Vagina (tissue), 2 donors: ENCODE measurements around the gene BNIP1. TPM values are rescaled to one million over a fixed set of nuclear protein-coding genes. Genes with fewer than 3 reads are reported as not detected.

Source experiments
- DNase-seq, 2 donors: peaks; one replicate each; pipeline ENCODE4 v3.0.0-alpha.2; 2017; ENCODE audit errors: extremely low spot score in 2 of 2
- H3K27ac ChIP-seq: fragments of 200-600 bp; sonication (generic); one replicate; pipeline ENCODE4 v1.5.1; 2019
- H3K27me3 ChIP-seq: fragments of 200-600 bp; sonication (generic); one replicate; pipeline ENCODE4 v1.5.1; 2019
- H3K36me3 ChIP-seq, 2 donors: fragments of 200-600 bp; sonication (generic); one replicate each; pipeline ENCODE4 v1.5.1; 2017 to 2019
- H3K4me1 ChIP-seq: fragments of 200-600 bp; sonication (generic); one replicate; pipeline ENCODE4 v1.5.1; 2019
- H3K4me3 ChIP-seq, 2 donors: fragments of 200-600 bp; sonication (generic); 1 replicate in 1 of 2; 2 replicates in 1 of 2; pipeline ENCODE4 v1.5.1; 2016 to 2019
- H3K9me3 ChIP-seq: fragments of 200-600 bp; sonication (generic); one replicate; pipeline ENCODE4 v1.5.1; 2019
- POLR2A ChIP-seq, 2 donors: fragments of 450-650 bp; IDR thresholded peaks; one replicate each; pipeline ENCODE4 v1.6.1; 2017; ENCODE audit warnings: antibody characterized with exemption in 2 of 2, mild to moderate bottlenecking in 2 of 2, moderate library complexity in 2 of 2
- POLR2AphosphoS5 ChIP-seq, 2 donors: sonication (generic); formaldehyde crosslinking; IDR thresholded peaks; one replicate each; pipeline ENCODE4 v1.9.0; 2017; ENCODE audit warnings: antibody characterized with exemption in 2 of 2, mild to moderate bottlenecking in 2 of 2, low read depth in 1 of 2; ENCODE audit not compliant: insufficient read depth in 1 of 2
- intact Hi-C: fragments of 100-400 bp; cut with DNase I; formaldehyde crosslinking; loops from one replicate; pipeline ENCODE4 v1.15.1; 2023
- total RNA-seq: library from RNA; depleted of rRNA; stranded (reverse); fragments of >200 nt; gene quantifications from one replicate; pipeline ENCODE4 v1.2.3, GENCODE V29; 2016
- TF ChIP-seq, protein P1 (sequence below), 3 experiments: fragments of 450-650 bp in 2 of 3; fragments of 200-600 bp in 1 of 3; sonication (generic) in 1 of 3; IDR thresholded peaks; one replicate each; pipeline ENCODE4 v1.5.1; 2017 to 2019; ENCODE audit warnings: antibody characterized with exemption in 3 of 3, mild to moderate bottlenecking in 2 of 3, moderate library complexity in 2 of 3

The BNIP1 gene, protein sequence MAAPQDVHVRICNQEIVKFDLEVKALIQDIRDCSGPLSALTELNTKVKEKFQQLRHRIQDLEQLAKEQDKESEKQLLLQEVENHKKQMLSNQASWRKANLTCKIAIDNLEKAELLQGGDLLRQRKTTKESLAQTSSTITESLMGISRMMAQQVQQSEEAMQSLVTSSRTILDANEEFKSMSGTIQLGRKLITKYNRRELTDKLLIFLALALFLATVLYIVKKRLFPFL
- total RNA-seq: 12.5 TPM

DNA sequence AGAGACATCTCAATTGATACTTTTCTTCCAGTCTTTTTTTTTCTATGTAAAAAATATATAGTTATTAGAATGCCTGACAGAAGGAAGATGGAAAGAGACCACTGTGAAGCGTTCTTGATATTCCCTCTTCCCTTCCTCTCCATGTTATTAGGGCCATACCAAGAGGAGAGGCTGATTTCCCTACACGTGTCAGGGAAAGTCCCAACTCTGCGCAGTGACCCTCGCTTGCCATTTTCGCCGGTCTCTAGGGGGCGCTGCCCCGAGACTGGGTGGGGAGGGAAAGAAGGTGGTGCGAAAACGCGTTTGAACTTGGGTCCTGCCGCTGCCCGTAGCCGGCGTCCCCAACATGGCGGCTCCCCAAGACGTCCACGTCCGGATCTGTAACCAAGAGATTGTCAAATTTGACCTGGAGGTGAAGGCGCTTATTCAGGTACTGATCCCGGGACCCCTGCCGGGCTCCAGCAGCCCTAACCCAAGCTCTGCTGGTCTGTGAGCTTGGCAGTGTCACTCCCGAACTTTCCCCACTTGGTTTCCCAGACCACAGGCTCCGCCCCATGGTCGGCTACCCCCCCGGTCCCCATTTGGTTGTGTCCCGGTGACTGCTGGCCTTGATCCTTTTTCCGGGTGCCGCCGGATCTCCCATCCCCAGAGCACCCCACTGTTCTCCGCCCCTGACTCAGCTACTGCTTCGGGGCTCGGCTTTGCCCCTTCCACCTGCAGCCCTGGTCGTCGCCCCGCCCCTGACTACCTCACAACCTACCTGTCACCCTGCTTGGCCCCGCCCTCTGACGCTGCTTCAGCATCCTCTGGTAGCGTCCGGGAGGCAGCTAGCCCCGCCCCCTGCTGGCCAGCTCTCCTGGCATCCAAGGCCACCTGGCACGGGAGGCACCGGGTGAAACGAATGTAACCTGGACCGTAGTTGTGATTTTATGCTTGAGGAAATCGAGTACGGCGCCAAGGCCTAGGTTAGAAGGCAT, at the start of gene BNIP1:
BNIP1 (plus strand) TSS at position 332 of the 977 bp plus-strand sequence; CDS start at position 347, 15 bp downstream.
- Histone ChIP-seq H3K4me1 (peaks cover 9% of the 10 kb centered on the region), H3K9me3 (no peaks in the 10 kb centered on the region), H3K4me3 (peak within 1 kb of the TSS; percentile 55 to 65), H3K36me3 (peaks cover 0 to 6% of the 10 kb centered on the region in 2 donors), H3K27me3 (no peaks in the 10 kb centered on the region), H3K27ac (peak within 1 kb of the TSS; percentile 84)
- TF ChIP-seq POLR2AphosphoS5 (IDR thresholded peaks at IDR 0.05; ENCODE audit: insufficient read depth in 1 of 2, low read depth in 1 of 2): peak; percentile 89
- TF ChIP-seq, protein P1, sequence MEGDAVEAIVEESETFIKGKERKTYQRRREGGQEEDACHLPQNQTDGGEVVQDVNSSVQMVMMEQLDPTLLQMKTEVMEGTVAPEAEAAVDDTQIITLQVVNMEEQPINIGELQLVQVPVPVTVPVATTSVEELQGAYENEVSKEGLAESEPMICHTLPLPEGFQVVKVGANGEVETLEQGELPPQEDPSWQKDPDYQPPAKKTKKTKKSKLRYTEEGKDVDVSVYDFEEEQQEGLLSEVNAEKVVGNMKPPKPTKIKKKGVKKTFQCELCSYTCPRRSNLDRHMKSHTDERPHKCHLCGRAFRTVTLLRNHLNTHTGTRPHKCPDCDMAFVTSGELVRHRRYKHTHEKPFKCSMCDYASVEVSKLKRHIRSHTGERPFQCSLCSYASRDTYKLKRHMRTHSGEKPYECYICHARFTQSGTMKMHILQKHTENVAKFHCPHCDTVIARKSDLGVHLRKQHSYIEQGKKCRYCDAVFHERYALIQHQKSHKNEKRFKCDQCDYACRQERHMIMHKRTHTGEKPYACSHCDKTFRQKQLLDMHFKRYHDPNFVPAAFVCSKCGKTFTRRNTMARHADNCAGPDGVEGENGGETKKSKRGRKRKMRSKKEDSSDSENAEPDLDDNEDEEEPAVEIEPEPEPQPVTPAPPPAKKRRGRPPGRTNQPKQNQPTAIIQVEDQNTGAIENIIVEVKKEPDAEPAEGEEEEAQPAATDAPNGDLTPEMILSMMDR (IDR thresholded peaks at IDR 0.05): peak; percentile 84 to 91 (median 88)
- TF ChIP-seq POLR2A (IDR thresholded peaks at IDR 0.05): no peak
- DNase-seq: peak in 1 of 2 donors; percentile 91
- intact Hi-C loops: loop anchor here (10.0 kb wide), 2 partner anchors 160 to 430 kb away; partner anchors contain the start of gene ATP6V0E1

DNA sequence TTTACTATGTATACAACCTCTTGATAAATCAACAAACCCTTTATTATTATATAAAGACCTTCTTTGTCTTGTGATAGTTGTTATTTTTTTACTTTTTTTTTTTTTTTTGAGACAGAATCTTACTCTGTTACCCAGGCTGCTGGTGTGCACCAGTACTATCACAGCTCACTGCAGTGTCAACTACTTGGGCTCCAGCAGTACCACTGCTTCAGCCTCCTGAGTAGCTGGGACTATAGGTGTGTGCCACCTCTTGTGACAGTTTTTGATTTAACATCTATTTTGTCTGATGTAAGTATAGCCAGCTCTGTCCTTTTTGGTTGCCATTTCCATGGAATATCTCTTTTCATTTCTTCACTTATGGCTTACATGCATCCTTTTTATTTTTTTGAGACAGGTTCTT, 45.5 kb upstream of the BNIP1 start:
- Histone ChIP-seq H3K27ac (no peak overlapping the region), H3K9me3 (no peaks in the 10 kb centered on the region), H3K36me3 (peaks cover 0 to 8% of the 10 kb centered on the region in 2 donors), H3K4me3 (no peak overlapping the region), H3K27me3 (no peaks in the 10 kb centered on the region), H3K4me1 (peaks cover 43% of the 10 kb centered on the region)
- intact Hi-C loops: no loop called here
- TF ChIP-seq POLR2AphosphoS5 (IDR thresholded peaks at IDR 0.05; ENCODE audit: insufficient read depth in 1 of 2, low read depth in 1 of 2) (no peak), POLR2A (IDR thresholded peaks at IDR 0.05) (no peak)
- TF ChIP-seq, protein P1 (IDR thresholded peaks at IDR 0.05): no peak
- no peak for DNase-seq

DNA sequence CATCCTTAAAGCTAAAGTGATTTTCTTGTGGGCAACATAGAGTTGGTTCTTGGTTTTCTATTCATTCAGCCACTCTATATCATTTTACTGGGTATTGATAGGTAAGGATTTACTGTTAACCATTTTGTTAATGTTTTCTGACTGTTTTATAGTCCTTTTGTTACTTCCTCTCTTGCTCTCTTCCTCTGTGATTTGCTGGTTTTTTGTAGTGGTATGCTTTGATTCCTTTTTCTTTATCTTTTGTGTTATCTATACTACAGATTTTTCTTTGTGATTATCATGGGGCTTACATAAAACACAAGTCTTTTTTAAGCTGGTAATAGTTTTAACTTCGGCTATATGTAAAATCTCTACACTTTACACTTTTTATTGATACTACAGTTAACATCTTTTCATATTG, 44.9 kb upstream of the BNIP1 start:
- Histone ChIP-seq H3K36me3 (peaks cover 0 to 8% of the 10 kb centered on the region in 2 donors), H3K4me3 (no peak overlapping the region), H3K4me1 (peaks cover 40% of the 10 kb centered on the region), H3K9me3 (no peaks in the 10 kb centered on the region), H3K27me3 (no peaks in the 10 kb centered on the region), H3K27ac (no peak overlapping the region)
- DNase-seq: no peak
- TF ChIP-seq POLR2A (IDR thresholded peaks at IDR 0.05) (no peak), POLR2AphosphoS5 (IDR thresholded peaks at IDR 0.05; ENCODE audit: insufficient read depth in 1 of 2, low read depth in 1 of 2) (no peak)
- TF ChIP-seq, protein P1 (IDR thresholded peaks at IDR 0.05): no peak
- intact Hi-C loops: no loop called here

DNA sequence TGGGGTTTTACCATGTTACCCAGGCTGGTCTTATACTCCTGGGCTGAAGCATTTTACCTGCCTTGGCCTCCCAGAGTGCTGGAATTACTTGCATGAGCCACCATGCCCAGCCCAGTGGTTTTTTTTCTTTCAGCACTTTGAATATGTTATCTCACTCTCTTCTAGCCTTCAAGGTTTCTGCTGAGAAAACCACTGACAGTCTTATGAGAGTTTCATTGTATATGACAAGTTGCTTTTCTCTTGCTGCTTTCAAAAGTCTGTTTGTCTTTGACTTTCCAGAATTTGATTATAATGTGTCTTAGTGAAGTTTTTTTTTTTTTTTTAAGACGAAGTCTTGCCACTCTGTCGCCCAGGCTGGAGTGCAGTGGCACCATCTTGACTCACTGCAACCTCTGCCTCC, 43.1 kb upstream of the BNIP1 start:
- no peak overlapping the region for H3K4me3 ChIP-seq
- H3K36me3 ChIP-seq: peaks cover 0 to 8% of the 10 kb centered on the region in 2 donors
- intact Hi-C loops: no loop called here
- peaks cover 26% of the 10 kb centered on the region for H3K4me1 ChIP-seq
- TF ChIP-seq POLR2AphosphoS5 (IDR thresholded peaks at IDR 0.05; ENCODE audit: insufficient read depth in 1 of 2, low read depth in 1 of 2) (no peak), POLR2A (IDR thresholded peaks at IDR 0.05) (no peak)
- TF ChIP-seq, protein P1 (IDR thresholded peaks at IDR 0.05): no peak
- DNase-seq: no peak
- no peaks in the 10 kb centered on the region for H3K27me3 ChIP-seq
- H3K9me3 ChIP-seq: no peaks in the 10 kb centered on the region
- H3K27ac ChIP-seq: no peak overlapping the region
